Skeletal muscle cell (primary cell): ENCODE measurements around the gene ZNF844.
A peak's percentile ranks its signal among the peaks of the same experiment; 100 is the strongest.
"Not testable (repeated sequence)": the region's sequence is repeated elsewhere in the genome, so short reads cannot be mapped to it uniquely, and the experiment has no call there.

Experiments
- DNase-seq: peaks from one replicate; pipeline ENCODE4 v3.0.0-alpha.2; 2010; ENCODE audit warnings: low read depth
- H3K4me3 ChIP-seq: 2 replicates; pipeline ENCODE4 v1.5.1; 2011; ENCODE audit warnings: low read depth, mild to moderate bottlenecking, control low read depth, low read length, moderate library complexity

Gene ZNF844

DNA sequence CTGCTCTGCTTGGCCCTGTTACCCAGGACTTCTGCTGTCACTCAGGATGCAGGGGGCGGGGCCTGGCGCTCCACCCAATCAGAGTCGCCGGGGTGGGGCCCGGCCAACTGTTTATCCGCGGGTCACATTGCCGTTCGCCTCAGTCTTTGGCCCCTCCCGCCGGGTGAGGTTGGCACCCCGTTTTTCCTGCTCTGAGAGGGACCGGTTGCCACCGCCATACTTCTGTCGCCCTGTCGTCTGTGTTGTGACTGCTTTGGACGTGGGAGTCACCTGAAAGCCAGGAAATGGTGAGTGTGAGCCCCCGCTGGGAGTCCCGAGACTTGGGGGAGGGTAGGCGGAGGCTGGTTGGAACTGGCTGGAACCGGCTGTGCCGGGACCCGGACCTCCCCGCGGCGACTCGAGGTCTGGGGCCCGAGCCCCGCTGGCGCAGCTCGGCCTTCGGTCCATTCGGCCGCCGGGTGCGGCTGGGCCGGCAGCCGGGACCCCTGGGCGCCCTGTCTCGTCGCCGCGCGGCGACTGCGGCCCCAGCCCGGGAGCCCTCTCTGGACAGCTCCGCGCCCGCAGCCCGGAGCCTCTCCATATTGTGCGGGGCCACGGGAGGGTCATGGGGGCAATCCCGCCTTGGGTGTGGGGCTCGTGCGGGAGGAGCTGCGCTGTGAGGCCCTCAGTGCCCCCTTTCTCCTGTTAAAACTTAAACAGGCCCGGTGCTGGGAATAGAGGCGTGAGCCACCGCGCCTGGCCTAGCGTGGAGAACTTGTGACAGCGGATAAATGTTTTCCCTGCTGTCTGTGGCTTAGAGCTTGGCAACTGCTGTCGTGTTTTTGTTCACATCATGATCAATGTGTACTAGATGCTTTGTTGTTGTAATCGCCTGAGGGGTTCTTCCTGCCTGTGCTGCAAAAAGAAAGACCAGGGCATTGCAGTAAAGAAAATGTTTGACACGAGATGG lies at the start of gene ZNF844:
ZNF844 (plus strand) TSS at position 142 of the 949 bp plus-strand sequence; CDS start at position 285, 143 bp downstream.
- peak; percentile 35 for DNase-seq
- H3K4me3 ChIP-seq, result peak within 1 kb of the TSS; percentile 81

DNA sequence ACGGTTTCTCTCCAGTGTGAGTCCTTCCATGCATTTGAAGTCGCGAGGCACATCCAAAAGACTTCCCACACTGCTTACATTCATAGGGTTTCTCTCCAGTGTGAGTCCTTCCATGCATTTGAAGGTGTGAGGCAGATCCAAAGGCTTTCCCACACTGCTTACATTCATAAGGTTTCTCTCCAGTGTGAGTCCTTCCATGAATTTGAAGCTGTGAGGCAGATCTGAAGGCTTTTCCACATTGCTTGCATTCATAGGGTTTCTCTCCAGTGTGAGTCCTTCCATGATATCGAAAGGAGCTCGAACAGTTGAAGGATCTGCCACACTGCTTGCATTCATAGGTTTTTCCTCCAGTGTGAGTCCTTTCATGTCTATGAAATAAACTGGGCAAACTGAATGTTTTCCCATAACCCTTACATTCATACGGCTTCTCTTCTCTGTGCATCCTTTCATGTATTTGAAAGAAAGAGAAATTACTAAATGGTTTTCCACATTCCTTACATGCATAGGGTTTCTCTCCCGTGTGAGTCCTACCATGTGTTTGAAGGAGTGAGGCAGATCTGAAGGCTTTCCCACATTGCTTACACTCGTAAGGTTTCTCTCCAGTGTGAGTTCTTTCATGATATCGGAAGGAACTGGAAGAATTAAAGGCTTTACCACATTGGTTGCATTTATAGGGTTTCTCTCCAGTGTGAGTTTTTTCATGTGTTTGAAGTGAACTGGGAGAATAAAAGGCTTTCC lies 49.3 kb upstream of the ZNF844 start:
- H3K4me3 ChIP-seq, result no peak overlapping the region
- no peak for DNase-seq

GRCh38 chr19:12015753-12016116 lies 48.8 kb upstream of the ZNF844 start:
- DNase-seq, result no peak
- H3K4me3 ChIP-seq, result no peak overlapping the region

DNA sequence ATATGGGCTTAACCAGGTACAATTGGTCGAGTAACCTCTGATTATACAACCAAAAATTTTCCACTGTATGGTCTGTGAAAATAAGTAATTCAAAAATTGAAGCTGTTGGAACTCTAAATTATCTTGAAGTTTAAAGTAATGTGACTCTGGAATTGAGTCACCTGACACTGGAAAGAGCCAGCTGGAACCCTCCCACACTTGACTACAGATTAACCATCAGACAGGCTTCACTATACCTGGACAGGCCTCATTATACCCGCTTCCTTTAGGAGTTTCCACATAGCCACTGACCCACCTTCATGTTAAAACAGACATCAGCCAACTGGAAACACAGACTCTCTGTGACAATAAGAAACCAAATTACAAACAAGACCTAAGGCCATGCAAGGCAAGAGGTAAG lies 30.3 kb upstream of the ZNF844 start:
- no peak for DNase-seq
- H3K4me3 ChIP-seq, result peak overlapping the region; percentile 75

DNA sequence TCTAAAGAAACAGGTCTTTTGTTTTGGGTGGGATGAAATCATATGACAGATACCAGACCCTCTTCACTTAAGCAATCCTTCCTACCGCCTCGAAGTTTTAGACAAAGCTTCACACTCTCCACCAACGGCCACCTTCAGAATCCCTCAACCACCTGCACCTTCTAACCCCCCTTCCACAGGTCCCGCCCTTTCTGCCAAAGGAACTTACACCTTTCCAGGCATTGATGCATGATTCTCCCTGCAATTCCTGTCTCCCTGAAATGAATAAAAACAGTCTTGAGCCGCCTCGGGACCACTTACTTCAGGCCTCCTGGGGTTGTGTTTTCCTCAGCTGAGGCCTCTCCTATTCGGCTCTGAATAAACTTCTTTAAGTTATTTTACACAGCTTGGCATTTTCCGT lies 29.9 kb upstream of the ZNF844 start:
- H3K4me3 ChIP-seq, result peak overlapping the region; percentile 75
- DNase-seq, result no peak

- H3K4me3 ChIP-seq, result peak within 1 kb of the TSS; percentile 75
- DNase-seq, result peak; percentile 31
These were observed 29.0 kb upstream of the ZNF844 start, which contains the start of gene ZNF433 for GRCh38 chr19:12035220-12036172. Gene ZNF433 (minus strand): TSS chr19:12035679. CDS start chr19:12035539, 140 bp downstream.

- no peak overlapping the region for H3K4me3 ChIP-seq
- no peak for DNase-seq
These were observed 21.6 kb upstream of the ZNF844 start for GRCh38 chr19:12042893-12043292.

DNA sequence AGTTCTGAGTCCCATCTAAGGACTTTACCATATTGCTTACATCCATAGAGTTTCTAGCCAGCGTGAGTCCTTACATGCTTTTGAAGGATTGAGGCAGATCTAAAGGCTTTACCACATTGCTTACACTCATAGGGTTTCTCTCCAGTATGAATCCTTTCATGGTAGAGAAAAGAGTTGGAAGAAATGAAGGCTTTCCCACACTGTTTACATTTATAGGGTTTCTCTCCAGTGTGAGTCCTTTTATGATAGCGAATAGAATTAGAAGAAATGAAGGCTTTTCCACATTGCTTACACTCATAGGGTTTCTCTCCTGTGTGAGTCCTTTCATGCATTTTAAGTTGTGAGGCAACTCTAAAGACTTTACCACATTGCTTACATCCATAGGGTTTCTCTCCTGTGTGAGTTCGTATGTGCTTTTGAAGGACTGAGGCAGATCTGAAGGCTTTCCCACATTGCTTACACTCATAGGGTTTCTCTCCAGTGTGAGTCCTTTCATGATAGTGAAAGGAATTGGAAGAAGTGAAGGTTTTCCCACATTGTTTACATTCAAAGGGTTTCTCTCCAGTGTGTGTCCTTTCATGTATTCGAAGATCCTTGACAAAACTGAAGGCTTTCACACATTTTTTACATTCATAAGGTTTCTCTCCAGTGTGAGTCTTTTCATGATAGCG lies 20.6 kb upstream of the ZNF844 start:
- no peak for DNase-seq
- no peak overlapping the region for H3K4me3 ChIP-seq

- H3K4me3 ChIP-seq, result no peak overlapping the region
- no peak for DNase-seq
These were observed 16.7 kb upstream of the ZNF844 start for GRCh38 chr19:12047868-12048267.

GRCh38 chr19:12052091-12052496 lies 12.4 kb upstream of the ZNF844 start:
- no peak for DNase-seq

DNA sequence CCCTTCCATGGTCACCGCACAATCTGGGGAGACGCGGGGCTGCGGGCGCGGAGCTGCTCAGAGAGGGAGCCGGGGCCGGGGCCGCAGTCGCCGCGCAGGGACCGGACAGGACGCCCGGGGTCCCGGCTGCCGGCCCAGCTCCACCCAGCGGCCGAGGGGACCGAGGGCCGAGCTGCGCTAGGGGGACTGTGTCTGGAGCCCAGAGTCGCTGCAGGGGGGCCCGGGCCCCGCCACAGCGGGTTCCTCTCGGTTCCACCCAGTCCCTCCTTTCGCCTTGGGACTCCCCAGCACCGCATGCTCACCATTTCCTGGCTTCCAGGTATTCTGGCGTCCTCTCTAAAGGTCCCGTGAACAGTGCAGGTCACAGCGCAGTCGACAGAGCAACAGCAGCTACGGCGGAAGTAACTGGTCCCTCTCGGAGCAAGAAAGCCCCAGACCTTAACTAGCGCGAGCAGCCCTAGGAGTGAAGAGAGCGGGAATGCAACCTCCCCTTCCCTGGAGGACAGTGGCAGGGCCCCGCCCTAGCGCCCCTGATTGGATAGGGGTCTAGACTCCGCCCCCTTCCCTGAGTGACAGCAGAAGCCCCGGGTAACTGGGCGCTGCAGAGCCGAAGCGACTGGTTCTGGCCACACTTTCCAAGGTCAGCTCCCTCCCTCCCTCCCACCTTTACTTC lies 11.9 kb upstream of the ZNF844 start, which contains the start of gene ZNF878:
ZNF878 (minus strand) TSS at position 465 of the 673 bp plus-strand sequence; CDS start at position 305, 160 bp downstream.
- H3K4me3 ChIP-seq, result peak within 1 kb of the TSS; percentile 71
- DNase-seq, result peak; percentile 25

More at GRCh38 chr19:12052091-12052496, 12.4 kb upstream of the ZNF844 start:
- peak overlapping the region; percentile 71 for H3K4me3 ChIP-seq

DNA sequence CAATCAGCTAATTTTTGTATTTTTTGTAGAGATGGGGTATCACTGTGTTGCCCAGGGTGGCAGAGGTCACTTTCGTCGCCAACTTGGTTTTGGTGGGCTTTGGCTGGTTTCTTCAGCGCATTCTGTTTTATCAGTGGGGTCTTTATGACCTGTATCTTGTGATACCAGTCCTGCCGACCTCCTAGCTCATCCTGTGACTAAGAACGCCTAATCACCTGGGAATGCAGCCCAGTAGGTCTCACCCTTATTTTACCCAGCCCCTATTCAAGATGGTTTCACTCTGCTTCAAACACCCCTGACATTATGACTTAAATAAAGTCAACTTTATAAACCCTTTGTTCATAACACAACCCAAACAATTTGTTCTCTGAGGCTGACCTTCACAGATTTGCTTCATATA lies 8.7 kb upstream of the ZNF844 start:
- H3K4me3 ChIP-seq, result no peak overlapping the region
- no peak for DNase-seq

DNA sequence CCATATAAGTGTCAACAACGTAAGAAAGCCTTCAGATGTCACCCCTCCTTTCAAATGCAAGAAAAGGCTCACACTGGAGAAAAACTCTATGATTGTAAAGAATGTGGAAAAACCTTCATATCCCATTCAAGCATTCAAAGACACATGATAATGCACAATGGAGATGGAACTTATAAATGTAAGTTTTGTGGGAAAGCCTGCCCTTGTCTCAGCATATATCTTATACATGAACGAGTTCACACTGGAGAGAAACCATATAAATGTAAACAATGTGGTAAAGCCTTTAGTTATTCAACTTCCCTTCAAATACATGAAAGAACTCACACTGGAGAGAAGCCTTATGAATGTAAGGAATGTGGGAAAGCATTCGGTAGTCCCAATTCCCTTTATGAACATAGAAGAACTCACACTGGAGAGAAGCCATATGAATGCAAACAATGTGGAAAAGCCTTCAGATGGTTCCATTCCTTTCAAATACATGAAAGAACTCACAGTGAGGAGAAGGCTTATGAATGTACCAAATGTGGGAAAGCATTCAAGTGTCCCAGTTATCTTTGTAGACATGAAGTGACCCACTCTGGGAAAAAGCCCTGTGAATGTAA lies 11.1 kb downstream of the ZNF844 start:
- H3K4me3 ChIP-seq, result no peak overlapping the region
- no peak for DNase-seq

GRCh38 chr19:12076331-12076730 lies 11.8 kb downstream of the ZNF844 start:
- not testable (repeated sequence) for DNase-seq, H3K4me3 ChIP-seq

- H3K4me3 ChIP-seq, result no peak overlapping the region
- DNase-seq, result no peak
These were observed 12.8 kb downstream of the ZNF844 start for GRCh38 chr19:12077375-12077774.

DNA sequence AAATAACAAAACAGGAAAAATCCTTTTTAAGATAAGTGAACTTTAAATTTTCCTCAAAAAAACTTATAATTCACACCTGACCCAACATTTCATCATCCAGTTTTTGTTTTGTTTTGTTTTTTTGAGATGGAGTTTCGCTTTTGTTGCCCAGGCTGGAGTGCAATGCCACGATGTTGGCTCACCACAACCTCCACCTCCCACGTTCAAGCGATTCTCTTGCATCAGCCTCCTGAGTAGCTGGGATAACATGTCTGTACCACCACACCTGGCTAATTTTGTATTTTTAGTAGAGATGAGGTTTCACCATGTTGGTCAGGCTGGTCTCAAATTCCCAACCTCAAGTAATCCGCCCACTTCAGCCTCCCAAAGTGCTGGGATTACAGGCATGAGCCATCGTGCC lies 18.8 kb downstream of the ZNF844 start:
- H3K4me3 ChIP-seq, DNase-seq: not testable (repeated sequence)

DNA sequence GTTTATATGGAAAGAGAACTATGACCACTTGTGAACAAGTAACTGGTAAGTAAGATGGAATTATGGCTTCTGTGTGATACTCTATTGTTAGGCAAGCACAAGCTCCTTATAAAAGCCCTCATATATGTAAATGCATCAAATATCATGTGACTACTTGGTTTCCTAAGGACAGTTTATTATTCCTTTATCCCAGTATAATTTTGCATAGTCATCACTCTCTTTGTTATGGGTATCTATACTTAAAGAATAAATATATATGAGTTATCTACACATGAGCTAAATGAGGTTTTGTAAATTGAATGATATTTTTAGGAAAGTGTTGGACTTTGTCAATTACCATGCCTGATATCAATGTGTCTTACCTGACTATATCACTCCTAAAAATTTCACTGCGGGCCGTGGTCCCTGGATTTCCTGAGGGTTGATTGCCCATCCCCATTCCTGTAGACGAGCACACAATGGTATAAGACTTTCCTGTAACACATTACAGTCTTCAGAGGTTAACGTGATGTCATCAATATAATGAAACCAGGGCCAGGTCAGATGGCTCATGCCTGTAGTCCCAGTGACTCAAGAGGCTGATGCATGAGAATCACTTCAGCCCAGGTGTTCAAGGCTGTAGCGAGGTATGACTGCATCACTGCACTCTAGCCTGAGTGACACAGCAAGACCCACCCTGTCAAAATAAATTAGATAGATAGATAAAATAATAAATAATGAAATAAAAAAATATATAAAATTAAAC lies 20.7 kb downstream of the ZNF844 start:
- H3K4me3 ChIP-seq, result no peak overlapping the region
- DNase-seq, result no peak
